ENCODE measurements around the gene GATA5.
"Not testable (repeated sequence)": the region's sequence is repeated elsewhere in the genome, so short reads cannot be mapped to it uniquely, and the experiment has no call there.

Gene GATA5

GRCh38 chr20:62429455-62430310 is 46.1 kb downstream of the GATA5 start:
- DNase-seq (ENCODE audit: low spot score): no peak

DNA sequence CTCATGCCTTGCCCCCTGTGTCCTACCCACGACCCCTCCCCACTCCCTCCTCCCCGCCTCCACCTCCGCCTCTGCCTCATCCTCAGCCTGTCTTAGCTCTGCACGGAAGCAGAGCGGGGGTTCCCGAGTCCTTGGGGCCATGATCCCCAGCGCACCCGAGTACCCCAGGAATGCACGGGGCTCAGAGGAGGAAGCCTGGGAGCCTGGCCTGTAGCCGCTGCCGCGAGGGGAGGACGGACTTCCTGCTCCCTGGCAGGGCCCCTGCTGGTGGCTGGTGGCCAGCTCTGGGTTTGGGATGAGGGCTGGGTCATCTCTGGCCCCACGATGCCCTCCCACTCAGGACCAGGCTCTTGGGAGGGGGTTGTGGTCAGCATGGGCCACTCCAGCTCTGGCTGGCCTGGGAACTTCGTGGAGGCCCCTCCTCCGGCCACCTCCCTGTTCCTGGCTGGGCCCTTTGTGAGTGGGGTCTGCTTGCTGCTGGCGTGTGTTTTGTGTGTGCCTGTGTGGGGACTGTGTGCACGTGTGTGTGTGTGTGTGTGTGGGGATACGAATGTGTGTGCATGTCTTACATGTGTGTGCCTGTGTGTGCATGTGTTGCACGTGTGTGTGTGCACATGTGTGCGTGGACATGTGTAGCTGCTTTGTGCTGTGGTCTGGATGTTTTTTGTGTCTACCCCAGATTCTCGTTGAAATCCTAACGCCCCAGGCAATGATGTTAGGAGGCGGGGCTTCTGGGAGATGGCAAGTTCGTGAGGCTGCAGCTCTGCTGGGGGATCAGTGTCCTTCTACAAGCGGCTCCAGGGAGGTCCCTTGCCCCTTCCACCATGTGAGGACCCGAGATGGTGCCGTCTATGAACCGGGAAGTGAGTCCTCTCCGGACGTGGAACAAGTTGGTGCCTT is 47.1 kb downstream of the GATA5 start:
- DNase-seq (ENCODE audit: low spot score): no peak

- DNase-seq (ENCODE audit: low spot score): no peak
Measured at GRCh38 chr20:62428002-62428372, 47.8 kb downstream of the GATA5 start.

DNA sequence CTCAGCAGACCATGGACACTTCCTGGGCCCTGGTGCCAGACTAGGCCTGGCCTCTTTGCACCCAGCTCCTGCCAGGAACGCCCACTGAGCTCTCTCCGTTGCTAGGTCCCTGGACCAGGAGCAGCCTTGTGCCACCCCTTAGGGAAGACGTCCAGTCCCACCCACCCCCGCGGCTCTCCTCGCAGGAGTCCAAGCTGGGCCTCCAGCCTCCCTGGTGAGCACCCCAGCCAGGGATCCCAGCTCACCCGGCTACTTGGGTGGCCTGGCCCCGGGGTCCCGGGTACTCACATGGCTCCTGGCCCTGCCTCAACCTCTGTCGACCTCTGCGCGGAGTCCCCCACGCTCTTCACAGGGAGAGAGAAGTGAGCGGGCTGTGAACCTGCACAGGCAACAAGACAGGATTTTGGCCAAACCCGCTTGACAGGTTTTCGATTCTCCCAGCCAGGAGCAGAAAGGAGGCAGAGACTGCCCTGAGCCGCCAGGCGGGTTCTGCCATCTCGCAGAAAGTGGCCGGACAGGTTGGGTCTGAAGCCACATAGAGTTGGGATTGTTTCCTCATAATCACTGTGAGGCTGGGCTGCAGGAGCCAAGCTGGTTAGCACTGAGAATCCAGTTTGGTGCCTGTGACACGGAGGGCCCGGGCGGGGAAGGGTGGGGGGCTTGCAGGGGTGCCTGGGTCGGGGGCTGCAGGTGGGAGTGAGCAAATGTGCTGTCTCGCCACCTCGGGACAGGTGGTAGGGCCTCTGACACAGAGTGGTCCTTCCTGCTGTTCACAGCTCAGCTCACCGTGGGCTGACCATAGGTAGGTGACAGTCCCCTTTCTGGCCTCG is 48.4 kb downstream of the GATA5 start, which contains the start of gene RBBP8NL:
Gene RBBP8NL, minus strand, starts transcription at position 368 of the 830 bp plus-strand sequence. CDS start 7,892 bp downstream, outside the sequence.
- DNase-seq (ENCODE audit: low spot score): no peak

GRCh38 chr20:62426699-62427131 is 49.1 kb downstream of the GATA5 start:
- no peak for DNase-seq (ENCODE audit: low spot score)

DNA sequence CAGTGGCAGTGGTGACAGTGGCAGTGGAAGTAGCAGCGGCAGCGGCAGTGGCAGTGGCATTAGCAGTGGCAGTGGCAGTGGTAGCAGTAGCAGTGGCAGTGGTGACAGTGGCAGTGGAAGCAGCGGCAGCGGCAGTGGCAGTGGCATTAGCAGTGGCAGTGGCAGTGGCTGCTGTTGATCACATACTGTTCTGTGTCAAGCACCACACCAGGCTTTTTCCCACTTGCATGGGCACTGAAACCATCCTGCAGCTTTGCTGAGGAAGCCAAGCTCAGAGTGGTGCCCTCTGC is 49.8 kb downstream of the GATA5 start:
- DNase-seq (ENCODE audit: low spot score): not testable (repeated sequence)

GRCh38 chr20:62425281-62426058 is 50.3 kb downstream of the GATA5 start:
- DNase-seq (ENCODE audit: low spot score): no peak

DNA sequence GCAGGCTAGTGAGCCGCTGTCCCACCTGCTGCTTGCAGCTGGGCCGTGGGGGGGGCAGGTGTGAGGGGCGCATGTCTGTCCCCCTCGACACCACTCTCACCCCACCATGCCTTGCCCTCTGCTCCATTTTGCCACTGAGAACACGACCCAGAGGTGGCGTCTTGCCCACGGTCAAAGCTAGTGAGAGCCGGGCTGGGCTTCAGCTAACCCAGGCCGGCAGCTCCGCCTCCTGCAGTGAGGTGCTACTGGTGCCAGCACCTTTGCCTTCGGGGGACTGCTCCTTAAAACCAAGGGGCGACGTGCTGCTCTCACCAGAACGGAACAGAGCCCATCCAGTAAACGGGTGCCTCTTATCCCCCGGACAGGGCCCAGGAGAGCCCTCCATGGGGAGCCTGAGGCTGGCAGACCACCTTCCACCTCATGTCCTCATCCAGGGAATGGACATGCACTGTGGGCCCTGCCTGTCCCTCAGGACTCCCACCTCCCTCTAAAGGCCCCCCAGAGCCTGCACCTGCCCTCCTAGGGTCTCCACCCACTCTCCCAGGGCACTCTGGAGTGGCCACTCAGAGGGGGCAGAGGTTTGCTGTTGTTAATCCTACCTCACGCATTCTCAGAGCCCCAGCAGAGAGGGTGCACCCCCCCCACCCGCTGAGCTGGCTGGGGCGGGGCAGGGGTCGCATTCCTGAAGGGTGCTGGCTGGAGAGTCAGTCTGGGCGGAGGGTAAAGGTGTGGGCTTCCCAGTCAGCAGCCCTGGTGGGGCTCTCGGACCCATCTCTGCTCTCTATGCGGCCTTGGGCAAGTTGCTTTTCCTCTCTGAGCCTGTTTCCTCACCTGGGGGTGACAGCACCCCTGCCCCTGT is 51.3 kb downstream of the GATA5 start:
- no peak for DNase-seq (ENCODE audit: low spot score)

- no peak for DNase-seq (ENCODE audit: low spot score)
Measured at GRCh38 chr20:62423326-62423706, 52.5 kb downstream of the GATA5 start.

GRCh38 chr20:62422636-62423325 is 53.0 kb downstream of the GATA5 start:
- no peak for DNase-seq (ENCODE audit: low spot score)

DNA sequence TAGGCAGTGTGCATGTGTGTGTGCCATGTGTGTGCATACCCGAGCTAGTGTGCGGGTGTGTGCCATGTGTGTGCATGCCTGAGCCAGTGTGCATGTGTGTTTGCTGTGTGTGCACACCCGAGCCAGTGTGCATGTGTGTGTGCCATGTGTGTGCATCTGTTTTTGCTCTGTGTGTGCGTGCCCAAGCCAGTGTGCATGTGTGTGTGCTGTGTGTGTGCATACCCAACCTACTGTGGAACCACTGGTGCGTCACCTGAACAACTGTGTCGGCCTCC is 54.1 kb downstream of the GATA5 start:
- DNase-seq (ENCODE audit: low spot score): no peak

DNA sequence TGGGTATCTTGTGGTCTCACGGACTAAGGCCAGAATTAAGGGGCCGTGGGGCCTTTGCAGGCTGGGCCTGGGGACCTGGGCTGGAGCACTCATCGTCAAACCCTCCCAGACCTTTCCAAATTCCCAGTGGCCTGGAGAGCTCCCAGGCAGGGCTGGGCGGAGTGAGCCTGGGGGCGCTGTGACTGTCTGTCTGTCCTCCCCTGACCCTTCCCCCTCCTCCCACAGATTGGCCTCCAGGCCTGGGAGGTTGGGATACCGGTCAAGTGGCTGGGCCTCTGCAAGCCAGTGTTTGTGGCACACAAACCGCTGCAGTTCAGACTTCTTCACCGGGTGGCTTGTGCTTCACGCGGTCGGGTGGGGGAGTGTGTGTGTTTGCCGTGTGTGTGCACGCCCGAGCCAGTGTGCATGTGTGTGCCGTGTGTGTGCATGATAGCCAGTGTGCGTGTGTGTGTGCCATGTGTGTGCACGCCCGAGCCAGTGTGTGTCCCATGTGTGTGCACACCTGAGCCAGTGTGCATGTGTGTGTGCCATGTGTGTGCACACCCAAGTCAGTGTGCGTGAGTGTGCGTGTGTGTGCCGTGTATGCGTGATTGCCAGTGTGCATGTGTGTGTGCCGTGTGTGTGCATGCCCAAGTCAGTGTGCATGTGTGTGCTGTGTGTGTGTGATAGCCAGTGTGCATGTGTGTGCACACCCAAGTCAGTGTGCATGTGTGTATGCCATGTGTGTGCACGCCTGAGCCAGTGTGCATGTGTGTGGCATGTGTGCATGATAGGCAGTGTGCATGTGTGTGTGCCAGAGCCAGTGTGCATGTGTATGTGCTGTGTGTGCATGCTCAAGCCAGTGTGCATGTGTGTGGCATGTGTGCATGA is 54.7 kb downstream of the GATA5 start:
- no peak for DNase-seq (ENCODE audit: low spot score)

DNA sequence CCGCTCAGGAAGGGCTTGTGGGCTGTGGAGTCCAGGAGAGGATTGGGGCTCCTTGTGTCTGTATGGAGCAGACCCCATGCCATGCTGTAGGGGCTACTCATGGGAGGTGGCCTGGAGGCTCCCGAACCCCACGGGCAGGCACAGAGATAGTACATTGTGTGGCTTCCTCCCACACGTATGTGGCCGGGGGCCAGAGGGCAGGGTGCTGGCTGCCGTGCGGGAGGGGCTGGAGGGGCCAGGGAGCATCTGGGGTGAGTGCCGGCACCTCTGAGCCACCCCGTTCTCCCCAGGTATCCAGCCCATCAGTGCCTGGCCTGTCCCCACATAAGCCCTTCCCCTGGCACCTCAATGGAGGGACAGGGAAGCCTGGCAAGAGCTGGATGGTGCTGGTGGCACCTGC is 56.0 kb downstream of the GATA5 start:
- no peak for DNase-seq (ENCODE audit: low spot score)

- no peak for DNase-seq (ENCODE audit: low spot score)
Measured at GRCh38 chr20:62418709-62419487, 56.9 kb downstream of the GATA5 start.

GRCh38 chr20:62417981-62418708 is 57.6 kb downstream of the GATA5 start:
- DNase-seq (ENCODE audit: low spot score): no peak

GRCh38 chr20:62416651-62417637 is 58.9 kb downstream of the GATA5 start:
- no peak for DNase-seq (ENCODE audit: low spot score)
